GM12872 (cell line): Measurements from ENCODE around the gene PSMB11.

Experiments
- CTCF ChIP-seq: IDR thresholded peaks from 3 replicates; pipeline ENCODE4 v1.5.1; 2011; ENCODE audit warnings: low read depth, mild to moderate bottlenecking, low read length, moderate library complexity; ENCODE audit not compliant: insufficient read depth

The PSMB11 gene

GRCh38 chr14:22998329-22999012 lies 43.5 kb upstream of the PSMB11 start:
- TF ChIP-seq CTCF, result no peak

GRCh38 chr14:23000860-23001259 lies 41.2 kb upstream of the PSMB11 start:
- no peak for TF ChIP-seq CTCF

- TF ChIP-seq CTCF, result no peak
These were observed 39.4 kb upstream of the PSMB11 start for GRCh38 chr14:23002592-23002991.

- TF ChIP-seq CTCF, result no peak
These were observed 36.4 kb upstream of the PSMB11 start for GRCh38 chr14:23005451-23006187.

- TF ChIP-seq CTCF, result no peak
These were observed 35.9 kb upstream of the PSMB11 start for GRCh38 chr14:23006188-23006534.

- peak; percentile 33; the same call in 2 of the 3 replicates for TF ChIP-seq CTCF
These were observed 35.2 kb upstream of the PSMB11 start for GRCh38 chr14:23006544-23007419.

- no peak for TF ChIP-seq CTCF
These were observed 33.2 kb upstream of the PSMB11 start for GRCh38 chr14:23008831-23009230.
